ENCODE data around the gene MDH1.

Gene MDH1

GRCh38 chr2:63652652-63652985 is 63.9 kb downstream of the MDH1 start:
- Histone ChIP-seq H3K9ac (ENCODE audit: insufficient read length) (no peak overlapping the region), H3K36me3 (ENCODE audit: insufficient read depth, low read length) (no peaks in the 10 kb centered on the region), H3K27ac (no peak overlapping the region), H3K4me3 (no peak overlapping the region), H3K9me3 (ENCODE audit: low read depth, low read length) (no peaks in the 10 kb centered on the region)
- TF ChIP-seq FOXP2 (optimal IDR thresholded peaks at IDR 0.05; ENCODE audit: control extremely low read depth, extremely low read length, insufficient read depth) (no peak), EZH2 (IDR thresholded peaks at IDR 0.05) (no peak), POLR2AphosphoS5 (IDR thresholded peaks at IDR 0.05; ENCODE audit: borderline replicate concordance, low read depth, low read length) (no peak)
- no peak for DNase-seq (ENCODE audit: low read depth, low spot score)

GRCh38 chr2:63654959-63655358 is 66.2 kb downstream of the MDH1 start:
- no peak overlapping the region for H3K4me3 ChIP-seq
- TF ChIP-seq POLR2AphosphoS5 (IDR thresholded peaks at IDR 0.05; ENCODE audit: borderline replicate concordance, low read depth, low read length) (no peak), EZH2 (IDR thresholded peaks at IDR 0.05) (no peak), FOXP2 (optimal IDR thresholded peaks at IDR 0.05; ENCODE audit: control extremely low read depth, extremely low read length, insufficient read depth) (no peak)
- no peaks in the 10 kb centered on the region for H3K9me3 ChIP-seq (ENCODE audit: low read depth, low read length)
- DNase-seq (ENCODE audit: low read depth, low spot score): no peak
- H3K27ac ChIP-seq: no peak overlapping the region
- no peak overlapping the region for H3K9ac ChIP-seq (ENCODE audit: insufficient read length)
- no peaks in the 10 kb centered on the region for H3K36me3 ChIP-seq (ENCODE audit: insufficient read depth, low read length)

Data from SK-N-MC (cell line).